ENCODE measurements around the gene TRMT6. TPM values are rescaled to one million over a fixed set of nuclear protein-coding genes. Genes with fewer than 3 reads are reported as not detected.

Gene TRMT6
- total and polyA plus RNA-seq, 2 donors (not counting 1 experiment from before 2014, with no cell fraction given) = 7.8 to 12.5 TPM

- no peak overlapping the region for H3K27ac ChIP-seq (ENCODE audit: insufficient read depth, low read length)
- no peak overlapping the region for H2AFZ ChIP-seq (ENCODE audit: low read length)
- no peak overlapping the region for H3K4me3 ChIP-seq (replicated peaks in 1 of 4; ENCODE audit: control extremely low read depth in 1 of 4, insufficient read depth in 1 of 4, low read depth in 3 of 4, low read length in 4 of 4)
- H3K9me3 ChIP-seq (ENCODE audit: control insufficient read depth, insufficient read depth, low read depth, low read length) = no peaks in the 10 kb centered on the region
- TF ChIP-seq EZH2 (IDR thresholded peaks at IDR 0.05; ENCODE audit: low read length, missing control alignments) (no peak), CTCF (conservative IDR thresholded peaks at IDR 0.05 in 1 of 2, IDR thresholded peaks at IDR 0.05 in 1 of 2; ENCODE audit: low read depth in 1 of 2, low read length in 2 of 2) (no peak)
- H3K79me2 ChIP-seq (ENCODE audit: control insufficient read depth, insufficient read depth, low read length) = no peaks in the 10 kb centered on the region
- H3K27me3 ChIP-seq (ENCODE audit: control insufficient read depth, insufficient read depth, low read length) = no peaks in the 10 kb centered on the region
- H3K36me3 ChIP-seq (ENCODE audit: control insufficient read depth, insufficient read depth, low read length) = no peaks in the 10 kb centered on the region
- H3K4me2 ChIP-seq (ENCODE audit: extremely low read depth, insufficient read depth, low read length) = no peak overlapping the region
- no peak for DNase-seq (ENCODE audit: low read depth in 2 of 2)
- H4K20me1 ChIP-seq (ENCODE audit: control insufficient read depth, extremely low read depth, insufficient read depth, low read length) = peaks cover 2% of the 10 kb centered on the region
- H3K9ac ChIP-seq (ENCODE audit: insufficient read depth, low read length) = no peak overlapping the region
- no peaks in the 10 kb centered on the region for H3K4me1 ChIP-seq (ENCODE audit: control insufficient read depth, extremely low read depth, insufficient read depth, low read length)
Observed at GRCh38 chr20:5932796-5933195, 17.5 kb downstream of the TRMT6 start.

- no peaks in the 10 kb centered on the region for H3K79me2 ChIP-seq (ENCODE audit: control insufficient read depth, insufficient read depth, low read length)
- no peak for DNase-seq (ENCODE audit: low read depth in 2 of 2)
- no peak overlapping the region for H3K4me3 ChIP-seq (replicated peaks in 1 of 4; ENCODE audit: control extremely low read depth in 1 of 4, insufficient read depth in 1 of 4, low read depth in 3 of 4, low read length in 4 of 4)
- no peaks in the 10 kb centered on the region for H3K36me3 ChIP-seq (ENCODE audit: control insufficient read depth, insufficient read depth, low read length)
- H2AFZ ChIP-seq (ENCODE audit: low read length) = no peak overlapping the region
- H3K27me3 ChIP-seq (ENCODE audit: control insufficient read depth, insufficient read depth, low read length) = no peaks in the 10 kb centered on the region
- no peak overlapping the region for H3K9ac ChIP-seq (ENCODE audit: insufficient read depth, low read length)
- H3K9me3 ChIP-seq (ENCODE audit: control insufficient read depth, insufficient read depth, low read depth, low read length) = no peaks in the 10 kb centered on the region
- TF ChIP-seq EZH2 (IDR thresholded peaks at IDR 0.05; ENCODE audit: low read length, missing control alignments) (no peak), CTCF (conservative IDR thresholded peaks at IDR 0.05 in 1 of 2, IDR thresholded peaks at IDR 0.05 in 1 of 2; ENCODE audit: low read depth in 1 of 2, low read length in 2 of 2) (no peak)
- H3K27ac ChIP-seq (ENCODE audit: insufficient read depth, low read length) = no peak overlapping the region
- peaks cover 2% of the 10 kb centered on the region for H4K20me1 ChIP-seq (ENCODE audit: control insufficient read depth, extremely low read depth, insufficient read depth, low read length)
- H3K4me2 ChIP-seq (ENCODE audit: extremely low read depth, insufficient read depth, low read length) = no peak overlapping the region
- no peaks in the 10 kb centered on the region for H3K4me1 ChIP-seq (ENCODE audit: control insufficient read depth, extremely low read depth, insufficient read depth, low read length)
Observed at GRCh38 chr20:5931411-5931810, 18.9 kb downstream of the TRMT6 start.

- no peak overlapping the region for H3K9ac ChIP-seq (ENCODE audit: insufficient read depth, low read length)
Observed at GRCh38 chr20:5928836-5929715, 21.3 kb downstream of the TRMT6 start.

More at GRCh38 chr20:5928836-5929715, 21.3 kb downstream of the TRMT6 start:
- Histone ChIP-seq H3K36me3 (ENCODE audit: control insufficient read depth, insufficient read depth, low read length) (no peaks in the 10 kb centered on the region), H3K27ac (ENCODE audit: insufficient read depth, low read length) (no peak overlapping the region), H3K4me1 (ENCODE audit: control insufficient read depth, extremely low read depth, insufficient read depth, low read length) (no peaks in the 10 kb centered on the region), H3K79me2 (ENCODE audit: control insufficient read depth, insufficient read depth, low read length) (no peaks in the 10 kb centered on the region), H2AFZ (ENCODE audit: low read length) (no peak overlapping the region), H3K4me3 (replicated peaks in 1 of 4; ENCODE audit: control extremely low read depth in 1 of 4, insufficient read depth in 1 of 4, low read depth in 3 of 4, low read length in 4 of 4) (no peak overlapping the region), H3K9me3 (ENCODE audit: control insufficient read depth, insufficient read depth, low read depth, low read length) (no peaks in the 10 kb centered on the region), H4K20me1 (ENCODE audit: control insufficient read depth, extremely low read depth, insufficient read depth, low read length) (no peaks in the 10 kb centered on the region), H3K27me3 (ENCODE audit: control insufficient read depth, insufficient read depth, low read length) (peaks cover 2% of the 10 kb centered on the region), H3K4me2 (ENCODE audit: extremely low read depth, insufficient read depth, low read length) (no peak overlapping the region)
- DNase-seq (ENCODE audit: low read depth in 2 of 2) = no peak
- TF ChIP-seq EZH2 (IDR thresholded peaks at IDR 0.05; ENCODE audit: low read length, missing control alignments) (no peak), CTCF (conservative IDR thresholded peaks at IDR 0.05 in 1 of 2, IDR thresholded peaks at IDR 0.05 in 1 of 2; ENCODE audit: low read depth in 1 of 2, low read length in 2 of 2) (no peak)

All from fibroblast of lung (primary cell).